ENCODE results near the gene TP63.

The TP63 gene

GRCh38 chr3:189631373-189631408, at the start of gene TP63:
Gene TP63, plus strand, starts transcription at chr3:189631389. Its CDS starts 127 bp downstream, at chr3:189631516.
- no peak within 1 kb of the TSS for H3K27ac ChIP-seq
- TF ChIP-seq CTCF (IDR thresholded peaks at IDR 0.05) (no peak), ZFX (IDR thresholded peaks at IDR 0.05; ENCODE audit: borderline replicate concordance) (no peak)

- TF ChIP-seq CTCF (IDR thresholded peaks at IDR 0.05) (no peak), ZFX (IDR thresholded peaks at IDR 0.05; ENCODE audit: borderline replicate concordance) (no peak)
- no peak overlapping the region for H3K27ac ChIP-seq
Observed at GRCh38 chr3:189582179-189582578, 49.0 kb upstream of the TP63 start.

GRCh38 chr3:189584645-189585044, 46.5 kb upstream of the TP63 start:
- TF ChIP-seq ZFX (IDR thresholded peaks at IDR 0.05; ENCODE audit: borderline replicate concordance) (no peak), CTCF (IDR thresholded peaks at IDR 0.05) (no peak)
- no peak overlapping the region for H3K27ac ChIP-seq

- TF ChIP-seq CTCF (IDR thresholded peaks at IDR 0.05) (no peak), ZFX (IDR thresholded peaks at IDR 0.05; ENCODE audit: borderline replicate concordance) (no peak)
Observed at GRCh38 chr3:189586941-189587663, 44.1 kb upstream of the TP63 start.

GRCh38 chr3:189587664-189588040, 43.5 kb upstream of the TP63 start:
- TF ChIP-seq CTCF (IDR thresholded peaks at IDR 0.05) (no peak), ZFX (IDR thresholded peaks at IDR 0.05; ENCODE audit: borderline replicate concordance) (no peak)
- no peak overlapping the region for H3K27ac ChIP-seq

More at GRCh38 chr3:189586941-189587663, 44.1 kb upstream of the TP63 start:
- H3K27ac ChIP-seq: no peak overlapping the region

GRCh38 chr3:189588070-189588469, 43.1 kb upstream of the TP63 start:
- H3K27ac ChIP-seq: no peak overlapping the region

More at GRCh38 chr3:189588070-189588469, 43.1 kb upstream of the TP63 start:
- TF ChIP-seq CTCF (IDR thresholded peaks at IDR 0.05): no peak
- TF ChIP-seq ZFX (IDR thresholded peaks at IDR 0.05; ENCODE audit: borderline replicate concordance): no peak
